A172 (cell line): ENCODE results near the gene CCP110. TPM values are rescaled to one million over a fixed set of nuclear protein-coding genes. Genes with fewer than 3 reads are reported as not detected.

Experiments
- DNase-seq: peaks from one replicate; pipeline ENCODE4 v3.0.0-alpha.2; 2015; ENCODE audit warnings: low spot score
- total RNA-seq: library from RNA; depleted of rRNA; stranded (reverse); fragments of >200 nt; shearing (Covaris generic); gene quantifications from 2 replicates; pipeline ENCODE4 v1.2.3, GENCODE V29; 2014

The CCP110 gene
- total RNA-seq, 1 experiment from 2014 or later = 19.9 TPM

GRCh38 chr16:19555186-19555937 is 31.6 kb downstream of the CCP110 start, which contains the start of gene VPS35L:
Gene VPS35L (plus strand): TSS chr16:19555703. CDS start chr16:19555730, 27 bp downstream.
- peak; percentile 95 for DNase-seq

GRCh38 chr16:19555938-19556771 is 32.4 kb downstream of the CCP110 start:
- DNase-seq = peak; percentile 22

- peak; percentile 76 for DNase-seq
These were observed 35.6 kb downstream of the CCP110 start for GRCh38 chr16:19559242-19559910.

GRCh38 chr16:19560078-19560477 is 36.3 kb downstream of the CCP110 start:
- DNase-seq = no peak

GRCh38 chr16:19563377-19563776 is 39.6 kb downstream of the CCP110 start:
- DNase-seq = no peak

GRCh38 chr16:19566362-19566761 is 42.6 kb downstream of the CCP110 start:
- no peak for DNase-seq

GRCh38 chr16:19567560-19567959 is 43.8 kb downstream of the CCP110 start:
- no peak for DNase-seq

GRCh38 chr16:19573997-19574396 is 50.3 kb downstream of the CCP110 start:
- no peak for DNase-seq

GRCh38 chr16:19574615-19575014 is 50.9 kb downstream of the CCP110 start:
- no peak for DNase-seq

GRCh38 chr16:19578378-19578971 is 54.7 kb downstream of the CCP110 start:
- no peak for DNase-seq

GRCh38 chr16:19582050-19582831 is 58.5 kb downstream of the CCP110 start:
- no peak for DNase-seq

- peak; percentile 46 for DNase-seq
These were observed 60.0 kb downstream of the CCP110 start for GRCh38 chr16:19583665-19584300.

- DNase-seq = no peak
These were observed 64.9 kb downstream of the CCP110 start for GRCh38 chr16:19588661-19589060.

- DNase-seq = no peak
These were observed 65.4 kb downstream of the CCP110 start for GRCh38 chr16:19589106-19589505.

GRCh38 chr16:19589771-19590302 is 66.1 kb downstream of the CCP110 start:
- no peak for DNase-seq

GRCh38 chr16:19595043-19595767 is 71.5 kb downstream of the CCP110 start:
- peak; percentile 90 for DNase-seq

GRCh38 chr16:19598805-19599510 is 75.2 kb downstream of the CCP110 start:
- DNase-seq = no peak

- DNase-seq = no peak
These were observed 76.4 kb downstream of the CCP110 start for GRCh38 chr16:19599968-19600716.
